SJSA1 (cell line): Measurements from ENCODE around the gene CLCA1. TPM values are rescaled to one million over a fixed set of nuclear protein-coding genes. Genes with fewer than 3 reads are reported as not detected.
"Not testable (repeated sequence)": the region's sequence is repeated elsewhere in the genome, so short reads cannot be mapped to it uniquely, and the experiment has no call there.

Experiments
- DNase-seq, 2 experiments: peaks; one replicate each; pipeline ENCODE4 v3.0.0-alpha.2; 2015 to 2020; ENCODE audit warnings: low spot score in 2 of 2, low read depth in 1 of 2
- H3K27ac ChIP-seq: fragments of 250-450 bp; sonication (Bioruptor Pico); 2 replicates; pipeline ENCODE4 v1.5.1; 2020; ENCODE audit warnings: mild to moderate bottlenecking, moderate library complexity
- H3K27me3 ChIP-seq: fragments of 250-450 bp; sonication (Bioruptor Pico); replicated peaks from 2 replicates; pipeline ENCODE4 v1.5.1; 2020; ENCODE audit warnings: mild to moderate bottlenecking, moderate library complexity
- H3K36me3 ChIP-seq: fragments of 250-450 bp; sonication (Bioruptor Pico); 2 replicates; pipeline ENCODE4 v1.5.1; 2020; ENCODE audit warnings: mild to moderate bottlenecking
- H3K4me1 ChIP-seq: fragments of 250-450 bp; sonication (Bioruptor Pico); replicated peaks from 2 replicates; pipeline ENCODE4 v1.6.1; 2021; ENCODE audit warnings: mild to moderate bottlenecking
- H3K4me3 ChIP-seq: fragments of 250-450 bp; sonication (Bioruptor Pico); 2 replicates; pipeline ENCODE4 v1.5.1; 2020; ENCODE audit warnings: mild to moderate bottlenecking
- H3K9me3 ChIP-seq: fragments of 250-450 bp; sonication (Bioruptor Pico); replicated peaks from 2 replicates; pipeline ENCODE4 v1.5.1; 2020; ENCODE audit warnings: mild to moderate bottlenecking
- total RNA-seq: library from RNA; depleted of rRNA; stranded (reverse); fragments of >200 nt; shearing (Covaris generic); gene quantifications from 2 replicates; pipeline ENCODE4 v1.2.3, GENCODE V29; 2014

The CLCA1 gene
- total RNA-seq, 1 experiment from 2014 or later, result not detected

GRCh38 chr1:86502125-86502646, 33.5 kb downstream of the CLCA1 start:
- H3K27me3 ChIP-seq, H3K27ac ChIP-seq, H3K9me3 ChIP-seq, H3K36me3 ChIP-seq, H3K4me1 ChIP-seq, H3K4me3 ChIP-seq, DNase-seq: not testable (repeated sequence)

GRCh38 chr1:86502721-86503405, 34.1 kb downstream of the CLCA1 start:
- Histone ChIP-seq H3K9me3 (no peaks in the 10 kb centered on the region), H3K4me1 (no peaks in the 10 kb centered on the region), H3K27ac (no peak overlapping the region), H3K4me3 (no peak overlapping the region), H3K36me3 (no peaks in the 10 kb centered on the region), H3K27me3 (0 out of 2 replicates have a peak, but pooled peaks cover 4% of the 10 kb centered on the region)
- no peak for DNase-seq

DNA sequence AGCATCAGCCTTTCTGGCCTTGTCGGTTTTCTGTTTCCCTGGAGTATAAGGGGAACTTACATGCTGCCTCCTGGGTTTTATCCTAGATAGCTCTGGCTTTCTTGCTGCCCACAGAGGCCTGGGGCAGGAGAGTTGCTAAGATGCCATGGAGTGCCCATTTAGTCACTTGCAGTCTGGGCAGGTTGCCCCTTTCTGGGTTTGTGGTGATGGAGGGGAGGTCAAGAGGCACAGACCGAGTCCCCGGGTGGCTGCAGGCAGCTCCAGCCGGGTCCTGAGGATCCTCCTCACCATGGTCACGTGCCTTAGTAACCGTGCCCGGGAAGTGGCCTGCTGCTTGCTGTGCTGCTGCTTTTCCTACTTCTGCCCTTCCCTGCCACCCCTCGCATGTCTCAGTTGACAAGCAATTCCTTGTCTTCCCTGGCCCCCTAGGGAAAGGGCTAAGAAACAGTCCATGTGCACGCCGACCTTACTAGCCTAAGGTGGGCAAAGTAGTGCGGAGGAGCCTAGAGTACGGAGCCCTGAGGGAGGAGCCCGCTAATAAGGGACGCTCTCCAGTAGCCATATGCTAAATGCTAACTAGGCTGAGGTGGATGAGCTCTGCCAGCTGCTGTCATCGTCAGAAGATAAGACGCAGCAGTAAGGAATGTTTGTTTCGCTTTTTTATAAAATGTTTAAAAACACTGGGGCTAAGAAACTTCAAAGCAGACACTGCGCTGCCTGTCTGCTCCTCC, 34.8 kb downstream of the CLCA1 start:
- no peaks in the 10 kb centered on the region for H3K9me3 ChIP-seq
- no peaks in the 10 kb centered on the region for H3K36me3 ChIP-seq
- H3K27me3 ChIP-seq, result 0 out of 2 replicates have a peak, but pooled peaks cover 4% of the 10 kb centered on the region
- H3K4me1 ChIP-seq, result no peaks in the 10 kb centered on the region
- no peak overlapping the region for H3K27ac ChIP-seq
- no peak for DNase-seq
- no peak overlapping the region for H3K4me3 ChIP-seq

- no peak for DNase-seq
- Histone ChIP-seq H3K27ac (no peak overlapping the region), H3K4me3 (no peak overlapping the region)
These were observed 35.4 kb downstream of the CLCA1 start for GRCh38 chr1:86504137-86504479.

DNA sequence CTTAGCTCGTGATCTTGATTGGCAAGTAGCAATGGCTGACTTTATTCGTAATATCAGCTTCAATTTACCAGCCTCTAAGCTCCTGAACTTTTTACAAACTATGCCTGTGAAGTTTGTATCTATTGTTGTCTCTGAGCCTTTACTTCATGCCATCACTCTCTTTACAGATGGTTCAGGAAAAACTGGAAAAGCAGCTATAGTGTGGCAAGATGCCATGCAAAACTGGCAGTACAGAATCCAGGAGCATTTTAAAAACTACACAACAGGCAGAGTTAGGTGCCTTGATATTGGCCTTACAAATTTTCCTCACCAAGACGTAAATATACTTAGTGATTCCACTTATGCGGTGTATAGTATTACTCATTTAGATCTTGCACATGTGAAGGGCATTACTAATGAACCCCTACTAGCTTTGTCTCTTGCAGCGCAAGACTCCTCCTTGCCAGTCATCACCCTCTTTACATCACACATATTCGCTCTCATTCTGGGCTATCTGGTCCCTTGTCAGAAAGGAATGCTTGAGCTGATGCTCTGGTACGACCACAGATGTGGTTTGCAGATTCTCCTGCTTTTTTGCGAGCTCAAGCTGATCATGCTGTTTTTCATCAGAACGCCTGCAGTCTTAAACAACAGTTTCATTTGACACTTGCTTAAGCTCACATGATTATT, 36.3 kb downstream of the CLCA1 start:
- H3K36me3 ChIP-seq, result no peaks in the 10 kb centered on the region
- no peak overlapping the region for H3K4me3 ChIP-seq
- DNase-seq, result no peak
- no peaks in the 10 kb centered on the region for H3K9me3 ChIP-seq
- H3K27ac ChIP-seq, result no peak overlapping the region
- H3K4me1 ChIP-seq, result no peaks in the 10 kb centered on the region
- H3K27me3 ChIP-seq, result no peaks in the 10 kb centered on the region

More at GRCh38 chr1:86504137-86504479, 35.4 kb downstream of the CLCA1 start:
- H3K9me3 ChIP-seq, result no peaks in the 10 kb centered on the region
- H3K36me3 ChIP-seq, result no peaks in the 10 kb centered on the region
- H3K27me3 ChIP-seq, result 0 out of 2 replicates have a peak, but pooled peaks cover 4% of the 10 kb centered on the region
- H3K4me1 ChIP-seq, result no peaks in the 10 kb centered on the region

- H3K36me3 ChIP-seq, result no peaks in the 10 kb centered on the region
- H3K27me3 ChIP-seq, result no peaks in the 10 kb centered on the region
- H3K9me3 ChIP-seq, result no peaks in the 10 kb centered on the region
- H3K27ac ChIP-seq, result no peak overlapping the region
- H3K4me1 ChIP-seq, result no peaks in the 10 kb centered on the region
- DNase-seq, result no peak
- H3K4me3 ChIP-seq, result no peak overlapping the region
These were observed 36.8 kb downstream of the CLCA1 start for GRCh38 chr1:86505564-86505902.

DNA sequence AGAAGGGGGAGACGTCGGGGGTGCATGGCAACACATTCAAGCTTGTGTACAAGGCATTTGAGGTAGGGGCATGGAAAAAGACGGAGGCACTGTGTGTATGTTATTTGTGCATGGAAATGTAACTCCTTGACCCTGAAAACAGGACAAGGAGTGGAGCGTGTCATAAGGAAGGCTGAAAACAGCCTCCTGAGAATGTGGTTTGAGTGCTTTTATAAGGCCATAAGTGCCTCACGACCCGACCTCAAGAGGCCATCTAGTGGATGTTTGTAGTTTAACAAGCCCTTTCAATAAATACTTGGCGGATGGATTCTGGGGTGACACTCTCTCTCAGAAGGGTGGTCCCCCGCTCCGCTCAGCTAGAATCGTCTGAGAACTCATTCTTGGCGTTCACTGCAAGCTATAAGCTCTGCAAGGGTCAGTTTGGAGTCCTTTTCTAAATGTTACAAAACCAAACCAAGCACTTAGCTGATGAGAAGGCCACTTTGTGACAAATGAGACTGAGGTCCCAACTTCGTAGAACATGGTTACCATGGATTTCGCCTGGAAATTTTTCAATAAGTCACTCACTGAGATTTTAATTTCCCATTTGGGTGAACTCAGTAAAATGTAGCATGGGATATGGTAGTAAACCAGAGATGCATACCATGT, 39.3 kb downstream of the CLCA1 start:
- no peaks in the 10 kb centered on the region for H3K36me3 ChIP-seq
- H3K9me3 ChIP-seq, result no peaks in the 10 kb centered on the region
- H3K4me1 ChIP-seq, result no peaks in the 10 kb centered on the region
- H3K4me3 ChIP-seq, result no peak overlapping the region
- no peak for DNase-seq
- no peak overlapping the region for H3K27ac ChIP-seq
- H3K27me3 ChIP-seq, result no peaks in the 10 kb centered on the region

DNA sequence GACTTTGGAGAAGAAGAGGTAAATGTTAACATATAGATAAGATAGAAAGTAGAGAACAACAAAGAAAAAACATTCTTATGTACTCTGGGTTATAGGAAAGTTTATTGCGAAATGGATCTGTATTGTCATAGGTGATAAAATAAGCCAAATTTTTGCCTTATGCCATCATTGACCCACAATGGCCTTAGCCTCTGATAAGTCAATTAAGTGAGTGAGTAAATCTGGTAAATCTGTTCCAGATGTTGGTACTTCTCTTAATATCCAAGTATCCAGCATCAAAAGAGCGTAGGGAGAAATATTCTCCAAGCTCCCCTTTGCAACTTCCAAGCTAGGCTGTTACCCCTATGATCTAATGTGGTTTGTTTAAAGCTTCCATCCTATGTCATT, 39.8 kb downstream of the CLCA1 start:
- no peaks in the 10 kb centered on the region for H3K36me3 ChIP-seq
- no peak overlapping the region for H3K27ac ChIP-seq
- no peaks in the 10 kb centered on the region for H3K9me3 ChIP-seq
- H3K4me1 ChIP-seq, result no peaks in the 10 kb centered on the region
- H3K4me3 ChIP-seq, result no peak overlapping the region
- H3K27me3 ChIP-seq, result no peaks in the 10 kb centered on the region
- no peak for DNase-seq

DNA sequence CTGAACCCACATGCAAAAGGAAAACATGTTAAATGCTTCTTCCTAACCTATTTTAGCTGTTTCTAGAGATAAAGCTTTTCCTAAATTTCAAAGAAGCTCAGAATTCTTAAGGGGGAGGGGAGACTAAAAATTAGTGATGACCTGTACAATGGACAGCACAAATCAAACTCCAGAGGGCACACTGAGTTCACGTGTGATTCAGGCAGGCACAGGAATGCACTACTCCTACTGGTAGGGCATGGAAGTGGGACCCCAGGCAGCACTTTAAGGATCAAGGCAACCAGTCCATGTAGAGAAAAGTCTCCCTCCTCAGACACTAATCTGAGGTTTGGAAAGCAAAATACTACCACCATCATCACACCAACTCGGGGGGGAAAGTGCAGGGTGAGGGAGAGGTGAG, 46.9 kb downstream of the CLCA1 start:
- Histone ChIP-seq H3K27ac (no peak overlapping the region), H3K4me3 (no peak overlapping the region), H3K4me1 (no peaks in the 10 kb centered on the region), H3K36me3 (no peaks in the 10 kb centered on the region), H3K9me3 (no peaks in the 10 kb centered on the region), H3K27me3 (peaks cover 4% of the 10 kb centered on the region; the same call in 1 of the 2 replicates)
- no peak for DNase-seq

- H3K27me3 ChIP-seq, result peaks cover 4% of the 10 kb centered on the region; the same call in 1 of the 2 replicates
- no peaks in the 10 kb centered on the region for H3K9me3 ChIP-seq
- no peaks in the 10 kb centered on the region for H3K36me3 ChIP-seq
- H3K27ac ChIP-seq, result no peak overlapping the region
- no peak for DNase-seq
- H3K4me1 ChIP-seq, result no peaks in the 10 kb centered on the region
- no peak overlapping the region for H3K4me3 ChIP-seq
These were observed 47.6 kb downstream of the CLCA1 start for GRCh38 chr1:86516335-86516734.

DNA sequence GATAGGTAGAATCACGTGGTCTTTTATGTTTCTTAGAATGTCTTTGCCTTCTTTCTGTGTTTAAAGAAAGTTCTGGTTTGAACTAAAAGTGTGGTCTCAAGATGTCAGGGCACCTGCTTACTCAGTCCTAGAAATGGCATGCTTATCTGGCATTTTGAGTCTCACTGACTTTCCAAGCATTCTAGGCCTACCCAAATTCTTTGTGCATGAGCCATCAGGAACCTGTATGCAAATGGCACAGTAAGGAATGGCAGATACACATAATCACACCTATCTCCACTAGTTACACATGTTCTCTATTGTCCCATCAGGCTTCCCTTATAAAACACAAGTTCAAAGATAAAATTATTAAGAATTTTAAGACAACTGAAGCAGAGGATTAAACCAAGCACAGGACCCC, 48.6 kb downstream of the CLCA1 start:
- no peaks in the 10 kb centered on the region for H3K36me3 ChIP-seq
- no peaks in the 10 kb centered on the region for H3K9me3 ChIP-seq
- DNase-seq, result no peak
- no peak overlapping the region for H3K27ac ChIP-seq
- H3K27me3 ChIP-seq, result peaks cover 4% of the 10 kb centered on the region; the same call in 1 of the 2 replicates
- H3K4me1 ChIP-seq, result no peaks in the 10 kb centered on the region
- no peak overlapping the region for H3K4me3 ChIP-seq

DNA sequence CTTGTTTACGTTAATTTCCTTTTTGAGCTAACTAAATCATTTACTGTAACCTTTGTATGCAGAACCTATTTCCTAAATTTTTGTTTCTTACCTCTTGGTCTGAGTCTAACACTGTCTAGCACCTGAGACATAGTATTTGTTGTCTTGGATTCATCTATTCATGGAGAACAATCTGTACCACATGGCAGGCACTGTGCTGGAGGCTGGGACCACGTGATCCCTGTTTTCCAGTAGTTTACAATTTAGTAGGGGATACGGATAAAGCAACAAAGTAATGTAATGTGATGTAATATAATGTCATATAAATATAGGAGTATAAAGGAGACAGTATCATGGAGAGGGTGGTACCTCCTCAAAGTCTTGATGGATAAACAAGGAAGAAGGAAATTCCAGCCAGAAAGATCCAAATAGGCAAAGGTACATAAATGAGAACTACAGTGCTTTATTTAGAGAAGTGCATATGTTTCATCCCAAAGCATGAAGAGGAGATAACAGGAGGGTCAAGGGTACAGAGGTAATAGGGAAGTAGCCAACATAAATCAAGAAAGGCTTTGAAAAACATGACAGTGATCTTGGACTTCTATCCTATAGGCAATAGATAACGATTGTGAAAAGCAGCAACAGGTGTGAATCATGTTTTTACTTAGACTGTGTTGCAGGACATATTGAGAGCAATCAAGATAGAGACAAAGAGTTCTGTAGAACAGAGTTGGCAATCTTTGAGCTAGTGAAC, 52.2 kb downstream of the CLCA1 start:
- Histone ChIP-seq H3K36me3 (no peaks in the 10 kb centered on the region), H3K9me3 (no peaks in the 10 kb centered on the region; the same call in 1 of the 2 replicates), H3K4me3 (no peak overlapping the region), H3K27me3 (peaks cover 4% of the 10 kb centered on the region; the same call in 1 of the 2 replicates), H3K4me1 (no peaks in the 10 kb centered on the region), H3K27ac (no peak overlapping the region)
- no peak for DNase-seq

DNA sequence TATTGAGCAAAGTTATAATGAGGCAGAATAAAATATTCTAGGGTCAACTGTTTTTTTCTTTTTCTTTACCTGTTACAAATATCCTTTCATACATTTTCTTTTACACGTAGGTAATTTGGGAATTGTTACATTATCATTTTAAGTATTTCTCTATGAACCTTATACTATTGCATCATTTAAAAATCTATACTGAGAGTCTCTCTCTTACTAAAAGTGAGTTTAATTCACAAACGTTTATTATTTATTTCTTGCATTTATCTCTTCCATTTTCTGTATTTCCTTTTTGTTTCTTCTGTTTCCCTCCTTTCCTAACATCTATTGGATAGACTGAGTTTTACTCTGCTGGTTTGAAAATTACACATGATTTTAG, 52.8 kb downstream of the CLCA1 start:
- no peak overlapping the region for H3K4me3 ChIP-seq
- no peak overlapping the region for H3K27ac ChIP-seq
- H3K27me3 ChIP-seq, result peaks cover 4% of the 10 kb centered on the region; the same call in 1 of the 2 replicates
- H3K4me1 ChIP-seq, result no peaks in the 10 kb centered on the region
- no peak for DNase-seq
- H3K9me3 ChIP-seq, result no peaks in the 10 kb centered on the region; the same call in 1 of the 2 replicates
- no peaks in the 10 kb centered on the region for H3K36me3 ChIP-seq
